Karpas-422 (cell line): ENCODE measurements around the gene PPP1R1C. TPM values are rescaled to one million over a fixed set of nuclear protein-coding genes. Genes with fewer than 3 reads are reported as not detected.

Experiments
- DNase-seq: peaks from one replicate; pipeline ENCODE4 v3.0.0-alpha.2; 2015
- H2AFZ ChIP-seq: fragments of 200-600 bp; sonication (generic); 2 replicates; pipeline ENCODE4 v1.6.1; 2014; ENCODE audit warnings: antibody characterized with exemption, low read length, mixed read lengths
- H3K27ac ChIP-seq: fragments of 200-600 bp; sonication (generic); 2 replicates; pipeline ENCODE4 v1.5.1; 2014; ENCODE audit warnings: mild to moderate bottlenecking, low read length, moderate library complexity
- H3K27me3 ChIP-seq: fragments of 200-600 bp; sonication (generic); 2 replicates; pipeline ENCODE4 v1.6.1; 2014; ENCODE audit warnings: low read length, mixed read lengths
- H3K36me3 ChIP-seq: fragments of 200-600 bp; sonication (generic); 2 replicates; pipeline ENCODE4 v1.6.1; 2014; ENCODE audit warnings: low read length, mixed read lengths; ENCODE audit not compliant: insufficient read depth
- H3K4me1 ChIP-seq: fragments of 200-600 bp; sonication (generic); 2 replicates; pipeline ENCODE4 v1.6.1; 2014; ENCODE audit warnings: mild to moderate bottlenecking, low read length, mixed read lengths
- H3K4me2 ChIP-seq: fragments of 200-600 bp; sonication (generic); 2 replicates; pipeline ENCODE4 v1.6.1; 2014; ENCODE audit warnings: low read length, low read depth, mild to moderate bottlenecking; ENCODE audit not compliant: poor library complexity, severe bottlenecking
- H3K4me3 ChIP-seq: fragments of 200-600 bp; sonication (generic); 2 replicates; pipeline ENCODE4 v1.5.1; 2014; ENCODE audit warnings: mild to moderate bottlenecking, antibody characterized with exemption, low read length, mixed read lengths
- H3K79me2 ChIP-seq: fragments of 200-600 bp; sonication (generic); 2 replicates; pipeline ENCODE4 v1.6.1; 2014; ENCODE audit warnings: mild to moderate bottlenecking, low read length, mixed read lengths
- H3K9ac ChIP-seq: fragments of 200-600 bp; sonication (generic); 2 replicates; pipeline ENCODE4 v1.6.0; 2014; ENCODE audit warnings: low read length
- H3K9me2 ChIP-seq: fragments of 200-600 bp; sonication (generic), shearing (Covaris generic); replicated peaks from 2 replicates; pipeline ENCODE4 v1.6.0; 2014; ENCODE audit warnings: mild to moderate bottlenecking, low read length, moderate library complexity; ENCODE audit not compliant: insufficient read depth
- H3K9me3 ChIP-seq: fragments of 300-700, 200-600 bp; sonication (generic); 2 replicates; pipeline ENCODE4 v1.6.1; 2014; ENCODE audit warnings: low read length, mixed read lengths
- H4K20me1 ChIP-seq: fragments of 200-600 bp; sonication (generic); 2 replicates; pipeline ENCODE4 v1.6.1; 2014; ENCODE audit warnings: mild to moderate bottlenecking, antibody characterized with exemption, low read length, low read depth; ENCODE audit not compliant: insufficient read depth
- total RNA-seq: library from RNA; depleted of rRNA; stranded (reverse); fragments of >200 nt; shearing (Covaris generic); gene quantifications from 2 replicates; pipeline ENCODE4 v1.2.3, GENCODE V29; 2014; ENCODE audit warnings: low replicate concordance

PPP1R1C gene
- total RNA-seq, 1 experiment from 2014 or later, result not detected

DNA sequence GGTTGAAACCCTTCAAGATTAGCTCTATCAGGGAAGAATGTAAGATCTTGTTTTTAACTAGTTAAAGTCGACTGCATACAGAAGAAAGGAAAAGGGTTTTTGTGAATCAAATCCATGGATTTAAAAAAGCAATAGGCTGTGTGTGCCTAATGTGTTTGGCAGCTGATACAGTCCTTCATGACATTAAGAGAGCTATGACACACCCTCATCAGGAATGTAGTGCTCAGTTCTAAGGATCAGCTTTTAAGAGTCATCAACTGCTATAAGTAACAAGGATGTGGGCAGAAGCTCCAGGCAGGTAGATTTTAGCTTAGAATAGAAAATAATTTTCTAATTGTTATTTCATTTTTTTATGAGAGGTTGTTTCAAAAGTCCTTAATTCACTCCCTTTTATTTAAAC lies 52.9 kb downstream of the PPP1R1C start:
- H3K4me2 ChIP-seq, result no peak overlapping the region
- no peak overlapping the region for H2AFZ ChIP-seq
- H3K79me2 ChIP-seq, result no peaks in the 10 kb centered on the region
- DNase-seq, result no peak
- H3K27ac ChIP-seq, result no peak overlapping the region
- H3K9me2 ChIP-seq, result no peaks in the 10 kb centered on the region
- H4K20me1 ChIP-seq, result no peaks in the 10 kb centered on the region
- H3K36me3 ChIP-seq, result no peaks in the 10 kb centered on the region
- H3K4me1 ChIP-seq, result peaks cover 10% of the 10 kb centered on the region
- H3K4me3 ChIP-seq, result no peak overlapping the region
- no peaks in the 10 kb centered on the region for H3K9me3 ChIP-seq
- H3K27me3 ChIP-seq, result no peaks in the 10 kb centered on the region
- no peak overlapping the region for H3K9ac ChIP-seq

GRCh38 chr2:182043021-182043420 lies 57.4 kb downstream of the PPP1R1C start:
- no peak overlapping the region for H3K4me3 ChIP-seq
- no peaks in the 10 kb centered on the region for H3K9me2 ChIP-seq
- H3K36me3 ChIP-seq, result no peaks in the 10 kb centered on the region
- H3K9me3 ChIP-seq, result no peaks in the 10 kb centered on the region
- H3K4me2 ChIP-seq, result no peak overlapping the region
- no peaks in the 10 kb centered on the region for H3K79me2 ChIP-seq
- DNase-seq, result no peak
- H3K4me1 ChIP-seq, result peaks cover 10% of the 10 kb centered on the region
- no peak overlapping the region for H3K27ac ChIP-seq
- no peaks in the 10 kb centered on the region for H4K20me1 ChIP-seq
- H3K9ac ChIP-seq, result no peak overlapping the region
- H3K27me3 ChIP-seq, result no peaks in the 10 kb centered on the region
- H2AFZ ChIP-seq, result no peak overlapping the region

GRCh38 chr2:182043861-182044260 lies 58.2 kb downstream of the PPP1R1C start:
- no peak overlapping the region for H3K4me3 ChIP-seq
- no peaks in the 10 kb centered on the region for H3K9me2 ChIP-seq
- no peak for DNase-seq
- no peaks in the 10 kb centered on the region for H4K20me1 ChIP-seq
- no peak overlapping the region for H3K9ac ChIP-seq
- no peak overlapping the region for H3K4me2 ChIP-seq
- H3K79me2 ChIP-seq, result no peaks in the 10 kb centered on the region
- no peak overlapping the region for H2AFZ ChIP-seq
- no peaks in the 10 kb centered on the region for H3K36me3 ChIP-seq
- H3K27ac ChIP-seq, result no peak overlapping the region
- H3K9me3 ChIP-seq, result no peaks in the 10 kb centered on the region
- H3K27me3 ChIP-seq, result no peaks in the 10 kb centered on the region
- peaks cover 10% of the 10 kb centered on the region for H3K4me1 ChIP-seq

DNA sequence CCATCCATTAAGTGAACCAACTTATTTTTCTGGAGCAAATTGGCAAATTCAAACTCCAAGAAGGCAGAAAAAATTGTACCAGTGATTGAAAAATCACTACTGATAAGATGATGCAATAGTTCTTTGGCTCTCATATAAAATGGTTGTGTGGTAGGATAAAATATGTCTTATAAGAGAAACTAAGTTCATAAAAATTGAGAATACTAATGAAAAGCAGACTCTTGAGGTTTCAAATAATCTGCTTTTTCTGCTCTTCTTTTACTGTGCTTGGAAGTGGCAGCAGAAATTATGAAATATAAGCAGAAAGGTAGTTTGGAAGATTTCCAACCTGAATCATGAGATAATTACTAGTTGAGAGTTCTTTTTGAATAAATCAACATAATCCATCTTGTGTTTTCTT lies 61.9 kb downstream of the PPP1R1C start:
- H3K4me3 ChIP-seq, result no peak overlapping the region
- no peaks in the 10 kb centered on the region for H3K79me2 ChIP-seq
- no peak overlapping the region for H3K4me2 ChIP-seq
- H3K27me3 ChIP-seq, result no peaks in the 10 kb centered on the region
- H3K4me1 ChIP-seq, result peaks cover 6% of the 10 kb centered on the region
- H4K20me1 ChIP-seq, result no peaks in the 10 kb centered on the region
- DNase-seq, result no peak
- H3K9me2 ChIP-seq, result no peaks in the 10 kb centered on the region
- H3K9ac ChIP-seq, result no peak overlapping the region
- no peak overlapping the region for H2AFZ ChIP-seq
- no peaks in the 10 kb centered on the region for H3K9me3 ChIP-seq
- H3K27ac ChIP-seq, result no peak overlapping the region
- H3K36me3 ChIP-seq, result no peaks in the 10 kb centered on the region

DNA sequence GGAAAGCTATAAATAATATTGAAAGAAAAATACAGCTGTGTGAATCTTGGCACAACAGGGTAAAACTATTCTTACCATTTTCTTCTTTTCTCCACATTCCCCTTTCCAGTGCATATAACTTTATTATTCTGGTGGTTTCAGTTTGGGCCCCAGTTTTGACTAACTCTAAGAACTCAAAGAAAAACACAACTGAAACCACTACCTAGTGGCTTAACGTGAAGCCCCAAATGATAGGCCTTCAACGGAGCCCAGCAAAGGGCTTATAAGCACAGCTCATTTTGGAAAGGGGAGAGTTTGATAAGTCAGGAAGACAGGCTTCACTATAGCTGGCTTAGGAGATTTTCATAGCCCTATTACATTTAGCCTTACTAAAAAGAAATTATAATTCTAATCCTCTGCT lies 62.4 kb downstream of the PPP1R1C start:
- Histone ChIP-seq H3K27me3 (no peaks in the 10 kb centered on the region), H2AFZ (no peak overlapping the region), H3K4me1 (peaks cover under 1% of the 10 kb centered on the region; the same call in 1 of the 2 replicates), H4K20me1 (no peaks in the 10 kb centered on the region), H3K4me3 (no peak overlapping the region), H3K9me2 (no peaks in the 10 kb centered on the region), H3K9ac (no peak overlapping the region), H3K4me2 (no peak overlapping the region), H3K79me2 (no peaks in the 10 kb centered on the region), H3K36me3 (no peaks in the 10 kb centered on the region), H3K27ac (no peak overlapping the region), H3K9me3 (no peaks in the 10 kb centered on the region)
- no peak for DNase-seq

DNA sequence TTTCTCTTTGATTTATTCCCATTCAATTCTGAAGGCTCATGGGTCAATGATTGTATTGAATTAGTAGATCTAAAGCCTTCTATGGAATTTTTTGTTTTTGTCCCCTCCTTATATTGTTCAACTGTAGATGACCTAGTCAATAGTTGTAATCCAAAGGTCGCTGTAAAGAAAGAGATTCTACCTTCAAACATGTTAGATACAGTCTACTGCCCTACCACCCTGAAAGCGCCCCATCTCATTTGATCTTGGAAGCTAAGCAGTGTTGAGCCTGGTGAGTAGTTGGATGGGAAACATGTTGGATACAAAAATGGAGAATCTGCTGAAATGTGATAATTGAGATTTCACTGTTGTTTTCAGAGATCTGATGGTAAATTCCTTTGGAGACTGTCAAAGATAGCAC lies 63.0 kb downstream of the PPP1R1C start:
- Histone ChIP-seq H3K9me2 (no peaks in the 10 kb centered on the region), H4K20me1 (no peaks in the 10 kb centered on the region), H2AFZ (no peak overlapping the region)

GRCh38 chr2:182049372-182050148 lies 63.9 kb downstream of the PPP1R1C start:
- no peaks in the 10 kb centered on the region for H3K36me3 ChIP-seq
- no peaks in the 10 kb centered on the region for H3K4me1 ChIP-seq
- H4K20me1 ChIP-seq, result no peaks in the 10 kb centered on the region
- H3K27me3 ChIP-seq, result no peaks in the 10 kb centered on the region
- no peak overlapping the region for H3K4me2 ChIP-seq
- H3K9me3 ChIP-seq, result no peaks in the 10 kb centered on the region
- H3K9ac ChIP-seq, result no peak overlapping the region
- no peak overlapping the region for H3K27ac ChIP-seq
- no peak for DNase-seq
- no peak overlapping the region for H2AFZ ChIP-seq
- no peak overlapping the region for H3K4me3 ChIP-seq
- no peaks in the 10 kb centered on the region for H3K79me2 ChIP-seq
- H3K9me2 ChIP-seq, result no peaks in the 10 kb centered on the region

More for the DNA sequence above, 63.0 kb downstream of the PPP1R1C start:
- Histone ChIP-seq H3K4me1 (no peaks in the 10 kb centered on the region), H3K9ac (no peak overlapping the region), H3K4me3 (no peak overlapping the region), H3K27ac (no peak overlapping the region), H3K9me3 (no peaks in the 10 kb centered on the region), H3K4me2 (no peak overlapping the region), H3K36me3 (no peaks in the 10 kb centered on the region), H3K27me3 (no peaks in the 10 kb centered on the region), H3K79me2 (no peaks in the 10 kb centered on the region)
- DNase-seq, result no peak

DNA sequence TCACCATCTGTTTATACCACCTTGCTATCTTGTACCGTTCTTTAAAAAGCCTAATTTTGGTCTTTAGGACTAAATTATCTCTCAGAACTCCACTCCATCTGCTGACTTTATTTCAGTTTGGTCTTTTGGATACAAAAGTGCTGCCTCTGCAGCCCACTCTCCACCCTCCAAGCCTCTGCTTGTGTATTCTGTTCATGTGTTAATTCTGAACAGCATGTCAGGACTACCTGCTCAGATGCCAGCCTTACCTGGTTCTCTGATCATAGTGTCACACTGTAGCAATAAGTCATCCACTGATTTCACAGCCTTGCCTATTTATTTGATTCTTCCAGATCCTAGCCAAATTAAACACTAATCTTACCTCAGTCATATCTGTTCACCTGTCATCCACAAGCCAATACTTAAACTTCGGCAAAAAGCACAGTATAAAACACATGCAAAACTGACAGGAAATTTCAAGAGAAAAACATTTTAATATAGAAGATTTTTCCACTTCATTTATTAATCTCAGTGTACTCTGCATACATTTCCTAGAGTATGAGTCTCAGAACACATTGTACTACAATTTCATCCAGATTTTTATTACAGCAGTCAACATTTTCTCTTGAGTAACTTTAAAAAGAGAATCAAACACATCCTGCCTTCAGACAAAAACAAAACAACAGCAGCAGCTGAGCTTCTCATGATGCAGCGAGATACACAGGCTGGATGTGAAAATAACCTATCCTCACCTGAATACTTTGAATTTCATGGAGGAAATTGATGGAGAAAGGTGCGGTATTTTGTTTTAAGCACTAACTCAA lies 64.9 kb downstream of the PPP1R1C start:
- no peaks in the 10 kb centered on the region for H3K9me3 ChIP-seq
- no peak overlapping the region for H3K4me2 ChIP-seq
- no peak overlapping the region for H3K27ac ChIP-seq
- H4K20me1 ChIP-seq, result no peaks in the 10 kb centered on the region
- H2AFZ ChIP-seq, result no peak overlapping the region
- no peaks in the 10 kb centered on the region for H3K4me1 ChIP-seq
- H3K9me2 ChIP-seq, result no peaks in the 10 kb centered on the region
- no peak overlapping the region for H3K4me3 ChIP-seq
- H3K36me3 ChIP-seq, result no peaks in the 10 kb centered on the region
- no peaks in the 10 kb centered on the region for H3K79me2 ChIP-seq
- no peak overlapping the region for H3K9ac ChIP-seq
- H3K27me3 ChIP-seq, result no peaks in the 10 kb centered on the region
- DNase-seq, result no peak
